Neural progenitor cell (in vitro differentiated cells): Measurements from ENCODE around the gene HLA-C. TPM values are rescaled to one million over a fixed set of nuclear protein-coding genes. Genes with fewer than 3 reads are reported as not detected.

Experiments used
- DNase-seq: peaks from one replicate; pipeline ENCODE4 v3.0.0-alpha.2; 2016; ENCODE audit warnings: low spot score
- H2AFZ ChIP-seq: fragments of 200-600 bp; sonication (generic); replicated peaks from 2 replicates; pipeline ENCODE4 v1.6.1; 2016; ENCODE audit warnings: antibody characterized with exemption
- H3F3A ChIP-seq: fragments of 200-600 bp; sonication (generic); 2 replicates; pipeline ENCODE4 v1.6.1; 2016; ENCODE audit warnings: antibody characterized with exemption, low read depth
- H3K27ac ChIP-seq: fragments of 200-600 bp; sonication (generic); 2 replicates; pipeline ENCODE4 v1.5.1; 2016; ENCODE audit warnings: mild to moderate bottlenecking
- H3K27me3 ChIP-seq: fragments of 200-600 bp; sonication (generic); 2 replicates; pipeline ENCODE4 v1.6.1; 2016; ENCODE audit warnings: mild to moderate bottlenecking, moderate library complexity
- H3K36me3 ChIP-seq: fragments of 200-600 bp; sonication (generic); 2 replicates; pipeline ENCODE4 v1.5.1; 2016
- H3K4me1 ChIP-seq: fragments of 200-600 bp; sonication (generic); 2 replicates; pipeline ENCODE4 v1.6.1; 2016; ENCODE audit warnings: mixed run types
- H3K4me2 ChIP-seq: fragments of 200-600 bp; sonication (generic); 2 replicates; pipeline ENCODE4 v1.6.1; 2016
- H3K4me3 ChIP-seq: fragments of 200-600 bp; sonication (generic); 2 replicates; pipeline ENCODE4 v1.5.1; 2016
- H3K79me2 ChIP-seq: fragments of 200-600 bp; sonication (generic); 2 replicates; pipeline ENCODE4 v1.6.1; 2016; ENCODE audit warnings: low read depth
- H3K9ac ChIP-seq: fragments of 200-600 bp; sonication (generic); 2 replicates; pipeline ENCODE4 v1.6.1; 2016
- H3K9me3 ChIP-seq: fragments of 200-600 bp; sonication (generic); 2 replicates; pipeline ENCODE4 v1.5.1; 2016; ENCODE audit warnings: low read depth
- H4K20me1 ChIP-seq: fragments of 200-600 bp; sonication (generic); 2 replicates; pipeline ENCODE4 v1.6.1; 2016; ENCODE audit warnings: low read depth
- H3K27ac Mint-ChIP-seq: 3 replicates; pipeline ENCODE4 v1.8.0; 2021; ENCODE audit warnings: mixed read lengths
- H3K27me3 Mint-ChIP-seq: 2 replicates; pipeline ENCODE4 v1.8.0; 2022; ENCODE audit warnings: low read depth, mild to moderate bottlenecking, inconsistent platforms, moderate library complexity, mixed read lengths; ENCODE audit not compliant: insufficient read depth
- H3K36me3 Mint-ChIP-seq: 3 replicates; pipeline ENCODE4 v1.8.0; 2021; ENCODE audit warnings: mixed read lengths
- H3K4me1 Mint-ChIP-seq: 3 replicates; pipeline ENCODE4 v1.8.0; 2021; ENCODE audit warnings: mixed read lengths
- H3K4me3 Mint-ChIP-seq: 3 replicates; pipeline ENCODE4 v1.8.0; 2021; ENCODE audit warnings: mild to moderate bottlenecking, moderate library complexity, mixed read lengths
- H3K9me3 Mint-ChIP-seq: 3 replicates; pipeline ENCODE4 v1.8.0; 2020; ENCODE audit warnings: mixed read lengths
- EZH2 ChIP-seq: fragments of 200-600 bp; sonication (generic); IDR thresholded peaks from 2 replicates; pipeline ENCODE4 v1.6.1; 2017; ENCODE audit warnings: antibody characterized with exemption, mild to moderate bottlenecking, moderate library complexity
- EZH2phosphoT487 ChIP-seq: fragments of 200-600 bp; sonication (generic); IDR thresholded peaks from 2 replicates; pipeline ENCODE4 v1.6.1; 2017; ENCODE audit warnings: antibody characterized with exemption
- small RNA-seq: library from RNA; depleted of rRNA; stranded (forward); fragments of <200 nt; gene quantifications from one replicate; pipeline ENCODE3, GENCODE V24; 2015
- total RNA-seq: library from RNA; depleted of rRNA; stranded (reverse); fragments of >200 nt; gene quantifications from 2 replicates; pipeline ENCODE4 v1.2.3, GENCODE V29; 2015; ENCODE audit warnings: low replicate concordance
- TF ChIP-seq, protein P1 (sequence below): fragments of 200-600 bp; sonication (generic); IDR thresholded peaks from 2 replicates; pipeline ENCODE4 v1.5.1; 2017; ENCODE audit warnings: antibody characterized with exemption, mild to moderate bottlenecking

Gene HLA-C
- total RNA-seq, 1 donor from 2014 or later = 65.2 TPM

DNA sequence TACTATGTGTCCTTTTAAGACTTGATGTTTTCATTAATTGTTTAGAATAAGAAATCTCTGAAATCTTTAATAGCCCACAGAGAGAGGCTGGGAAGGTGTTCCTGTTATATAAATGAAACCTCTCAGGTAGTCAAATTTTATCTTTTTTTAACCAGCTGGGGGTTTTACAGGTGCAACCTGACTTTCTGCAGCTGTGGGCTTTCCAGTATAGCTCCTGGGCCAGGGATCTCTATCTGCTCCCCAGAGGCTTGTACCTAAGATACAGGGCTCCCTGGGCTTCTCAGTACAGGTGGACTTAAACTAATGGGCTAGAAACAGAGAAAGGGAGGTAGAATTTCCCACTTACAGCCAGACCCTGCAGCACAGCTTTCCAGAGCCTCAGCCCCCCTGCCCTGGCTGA lies 49.4 kb downstream of the HLA-C start:
- peaks cover 15% of the 10 kb centered on the region for H3K4me1 ChIP-seq
- no peaks in the 10 kb centered on the region for H3K27me3 ChIP-seq
- no peaks in the 10 kb centered on the region for H4K20me1 ChIP-seq
- no peaks in the 10 kb centered on the region for H3F3A ChIP-seq
- Mint-ChIP-seq H3K27me3 (peaks cover 4% of the 10 kb centered on the region), H3K4me1 (no peaks in the 10 kb centered on the region), H3K36me3 (no peaks in the 10 kb centered on the region), H3K9me3 (peaks cover under 1% of the 10 kb centered on the region), H3K27ac (peak overlapping the region; percentile 69), H3K4me3 (no peak overlapping the region)
- no peak for DNase-seq
- H3K9ac ChIP-seq = no peak overlapping the region
- no peak overlapping the region for H3K4me2 ChIP-seq
- H3K27ac ChIP-seq = no peak overlapping the region
- no peaks in the 10 kb centered on the region for H3K9me3 ChIP-seq
- no peak overlapping the region for H3K4me3 ChIP-seq
- TF ChIP-seq, protein P1, sequence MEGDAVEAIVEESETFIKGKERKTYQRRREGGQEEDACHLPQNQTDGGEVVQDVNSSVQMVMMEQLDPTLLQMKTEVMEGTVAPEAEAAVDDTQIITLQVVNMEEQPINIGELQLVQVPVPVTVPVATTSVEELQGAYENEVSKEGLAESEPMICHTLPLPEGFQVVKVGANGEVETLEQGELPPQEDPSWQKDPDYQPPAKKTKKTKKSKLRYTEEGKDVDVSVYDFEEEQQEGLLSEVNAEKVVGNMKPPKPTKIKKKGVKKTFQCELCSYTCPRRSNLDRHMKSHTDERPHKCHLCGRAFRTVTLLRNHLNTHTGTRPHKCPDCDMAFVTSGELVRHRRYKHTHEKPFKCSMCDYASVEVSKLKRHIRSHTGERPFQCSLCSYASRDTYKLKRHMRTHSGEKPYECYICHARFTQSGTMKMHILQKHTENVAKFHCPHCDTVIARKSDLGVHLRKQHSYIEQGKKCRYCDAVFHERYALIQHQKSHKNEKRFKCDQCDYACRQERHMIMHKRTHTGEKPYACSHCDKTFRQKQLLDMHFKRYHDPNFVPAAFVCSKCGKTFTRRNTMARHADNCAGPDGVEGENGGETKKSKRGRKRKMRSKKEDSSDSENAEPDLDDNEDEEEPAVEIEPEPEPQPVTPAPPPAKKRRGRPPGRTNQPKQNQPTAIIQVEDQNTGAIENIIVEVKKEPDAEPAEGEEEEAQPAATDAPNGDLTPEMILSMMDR = no peak
- TF ChIP-seq EZH2 = no peak
- TF ChIP-seq EZH2phosphoT487 = no peak
- no peaks in the 10 kb centered on the region for H3K36me3 ChIP-seq
- no peaks in the 10 kb centered on the region for H3K79me2 ChIP-seq
- peak overlapping the region; percentile 26 for H2AFZ ChIP-seq

Small RNAs within 50 kb of the gene (small RNA-seq; reads per million reads assigned to genes)
- not detected for gene AL662844.1

Other genes with a start within 250 kb of the HLA-C start
- gene C6orf15, start 159.5 kb downstream of the HLA-C start, total RNA-seq = not detected in 2 replicates
- not detected in 2 replicates for gene PSORS1C1, start 157.3 kb downstream of the HLA-C start, total RNA-seq
- not detected in 2 replicates for gene CDSN, start 151.6 kb downstream of the HLA-C start, total RNA-seq
- gene PSORS1C2, start 133.0 kb downstream of the HLA-C start, total RNA-seq = not detected in 2 replicates
- gene CCHCR1, start 114.3 kb downstream of the HLA-C start, total RNA-seq = 23.2 and 54.9 TPM in 2 replicates
- 6.2 and 9.5 TPM in 2 replicates for gene TCF19, start 113.5 kb downstream of the HLA-C start, total RNA-seq
- 17.2 and 17.4 TPM in 2 replicates for gene POU5F1, start 101.4 kb downstream of the HLA-C start, total RNA-seq
- 16.2 and 21.8 TPM in 2 replicates for gene HLA-B, start 85.1 kb upstream of the HLA-C start, total RNA-seq
- gene MICA, start 131.5 kb upstream of the HLA-C start, total RNA-seq = 15.0 and 21.4 TPM in 2 replicates
- 8.1 and 9.1 TPM in 2 replicates for gene MICB, start 226.1 kb upstream of the HLA-C start, total RNA-seq